K562 (cell line): ENCODE results near the gene NRTN. TPM values are rescaled to one million over a fixed set of nuclear protein-coding genes. Genes with fewer than 3 reads are reported as not detected.
A peak's percentile ranks its signal among the peaks of the same experiment; 100 is the strongest.

Experiments
- BRCA1 ChIP-seq, 2 experiments: fragments of 450-650 bp in 1 of 2; sonication (generic) in 1 of 2; formaldehyde crosslinking in 1 of 2; IDR thresholded peaks; 2 replicates each; pipeline versions ENCODE4 v1.5.0 to v1.6.1; 2017 to 2020; ENCODE audit warnings: mild to moderate bottlenecking in 1 of 2, missing genetic modification reagents in 1 of 2
- CEBPG ChIP-seq, 3 experiments: fragments of 200-800 bp in 1 of 3; sonication (Bioruptor generic) in 1 of 3; sonication (generic) in 1 of 3; formaldehyde crosslinking in 1 of 3; IDR thresholded peaks in 2 of 3; conservative IDR thresholded peaks in 1 of 3; 2 replicates each; pipeline versions ENCODE4 v1.6.1 to v1.8.0; 2016 to 2022; ENCODE audit warnings: missing compliant biosample characterization in 2 of 3, missing genetic modification characterization in 2 of 3, mild to moderate bottlenecking in 1 of 3, missing genetic modification reagents in 1 of 3
- CXXC5 ChIP-seq: fragments of 250-450 bp; sonication (Bioruptor Pico); IDR thresholded peaks from 2 replicates; pipeline ENCODE4 v1.8.0; 2022; ENCODE audit warnings: inconsistent platforms, mild to moderate bottlenecking, moderate library complexity
- ESRRA ChIP-seq: fragments of 450-650 bp; IDR thresholded peaks from 2 replicates; pipeline ENCODE4 v1.6.1; 2014; ENCODE audit warnings: low read depth, mild to moderate bottlenecking, moderate library complexity, borderline replicate concordance
- ESRRB ChIP-seq: fragments of 250-450 bp; sonication (Bioruptor Pico); IDR thresholded peaks from 2 replicates; pipeline ENCODE4 v1.5.0; 2020; ENCODE audit warnings: mild to moderate bottlenecking, moderate library complexity, borderline replicate concordance
- HIVEP1 ChIP-seq: fragments of 250-450 bp; sonication (Bioruptor Pico); IDR thresholded peaks from 2 replicates; pipeline ENCODE4 v1.4.0; 2020; ENCODE audit warnings: mild to moderate bottlenecking
- MCM2 ChIP-seq: fragments of 450-650 bp; IDR thresholded peaks from 2 replicates; pipeline ENCODE4 v1.6.1; 2017; ENCODE audit warnings: low read depth, mild to moderate bottlenecking
- MNT ChIP-seq, 2 experiments: fragments of 450-650 bp; conservative IDR thresholded peaks; 2 replicates each; pipeline ENCODE4 v1.6.1; 2017; ENCODE audit warnings: mild to moderate bottlenecking in 2 of 2, moderate library complexity in 2 of 2
- MYBL2 ChIP-seq, 2 experiments: fragments of 450-650 bp in 1 of 2; sonication (generic) in 1 of 2; formaldehyde crosslinking in 1 of 2; IDR thresholded peaks; 2 replicates each; pipeline versions ENCODE4 v1.6.1 to v1.8.1; 2017 to 2022; ENCODE audit warnings: borderline replicate concordance in 1 of 2, inconsistent platforms in 1 of 2, low read depth in 1 of 2, mild to moderate bottlenecking in 1 of 2, missing genetic modification reagents in 1 of 2, moderate library complexity in 1 of 2
- RBM14 ChIP-seq: fragments of 200-400 bp; formaldehyde crosslinking; IDR thresholded peaks from 2 replicates; pipeline ENCODE4 v1.6.1; 2018; ENCODE audit warnings: low read depth, mild to moderate bottlenecking, low read length, moderate library complexity, borderline replicate concordance; ENCODE audit not compliant: insufficient read depth
- RUNX1 ChIP-seq: sonication (generic); IDR thresholded peaks from 2 replicates; pipeline ENCODE4 v1.6.1; 2016; ENCODE audit warnings: antibody characterized with exemption, low read depth
- SAP30 ChIP-seq: fragments of 200-600 bp; sonication (generic); IDR thresholded peaks from 2 replicates; pipeline ENCODE4 v1.6.1; 2012; ENCODE audit warnings: borderline replicate concordance, low read depth, mild to moderate bottlenecking, moderate library complexity, low read length, control low read depth, inconsistent platforms; ENCODE audit not compliant: insufficient read depth, poor library complexity, severe bottlenecking
- SRSF7 ChIP-seq: fragments of 200-400 bp; formaldehyde crosslinking; optimal IDR thresholded peaks from 2 replicates; pipeline ENCODE3; 2017; ENCODE audit warnings: mild to moderate bottlenecking, low read depth, low read length
- SRSF9 ChIP-seq: fragments of 200-400 bp; formaldehyde crosslinking; IDR thresholded peaks from 2 replicates; pipeline ENCODE4 v1.6.1; 2017; ENCODE audit warnings: low read depth, low read length, borderline replicate concordance
- STAT6 ChIP-seq: sonication (generic); formaldehyde crosslinking; IDR thresholded peaks from 2 replicates; pipeline ENCODE4 v1.8.1; 2023; ENCODE audit warnings: mild to moderate bottlenecking, missing genetic modification reagents
- TAF7 ChIP-seq: fragments of 450-650 bp; IDR thresholded peaks from 2 replicates; pipeline ENCODE4 v1.6.1; 2016; ENCODE audit warnings: missing genetic modification characterization, missing compliant biosample characterization
- TSC22D4 ChIP-seq: fragments of 450-650 bp; IDR thresholded peaks from 2 replicates; pipeline ENCODE4 v1.6.1; 2016; ENCODE audit warnings: missing genetic modification characterization, missing biosample characterization, control low read depth
- ZNF707 ChIP-seq: fragments of 250-450 bp; sonication (Bioruptor Pico); conservative IDR thresholded peaks from 2 replicates; pipeline ENCODE4 v1.8.0; 2022; ENCODE audit warnings: inconsistent platforms, mild to moderate bottlenecking, moderate library complexity
- polyA plus RNA-seq, 8 experiments: library from polyadenylated mRNA; depleted of rRNA in 4 of 8; stranded (reverse) in 5 of 8; unstranded in 3 of 8; fragments of >200 nt; fragmentation: Nextera tagmentation in 2 of 8; fragmentation: Illumina TruSeq in 1 of 8; extraction: Ambion mirVana in 2 of 8; extraction: Trizol in 1 of 8; gene quantifications; 2 replicates each; pipeline versions ENCODE4 v1.2.1 to v1.2.3, GENCODE V29; 2011 to 2014; ENCODE audit warnings: inconsistent platforms in 1 of 8, missing spikeins in 1 of 8
- total RNA-seq, 7 experiments: library from RNA; depleted of rRNA in 6 of 7; stranded (reverse); fragments of >200 nt in 6 of 7; fragmentation: Illumina TruSeq in 2 of 7; extraction: Trizol in 2 of 7; gene quantifications; 2 replicates each; pipeline versions ENCODE4 v1.2.1 to v1.2.3, GENCODE V29; 2011 to 2021; ENCODE audit warnings: low replicate concordance in 1 of 7
- TF ChIP-seq, protein P1 (sequence below): fragments of 250-450 bp; sonication (Bioruptor Pico); IDR thresholded peaks from 2 replicates; pipeline ENCODE4 v1.4.0; 2020; ENCODE audit warnings: mild to moderate bottlenecking, moderate library complexity

The NRTN gene
- total and polyA plus RNA-seq, 9 of the 15 experiments (the other 6 are each of a cell fraction or from before 2014, with no cell fraction given): 0.62 to 8.1 (median 1.6) TPM; not detected in 2

GRCh38 chr19:5790559-5791520 lies 14.0 kb upstream of the NRTN start, which contains the start of gene DUS3L (continued):
- peak; percentile 95; the same call in 1 of the 2 replicates for TF ChIP-seq STAT6 (CRISPR knock-in tag)
- peak; percentile 64; the same call in 1 of the 2 replicates for TF ChIP-seq CEBPG (CRISPR knock-in tag; IDR thresholded peaks at IDR 0.05)
- peak; percentile 8 to 38; a peak in 1 of 4 replicates for TF ChIP-seq CEBPG (tag; conservative IDR thresholded peaks at IDR 0.05 in 1 of 2, IDR thresholded peaks at IDR 0.05 in 1 of 2)
- no peak for TF ChIP-seq RBM14
- TF ChIP-seq BRCA1 (IDR thresholded peaks at IDR 0.05): no peak
- TF ChIP-seq BRCA1 (CRISPR knock-in tag; IDR thresholded peaks at IDR 0.05): no peak
- TF ChIP-seq SRSF9: no peak
- TF ChIP-seq SRSF7: no peak
- no peak for TF ChIP-seq RUNX1
- peak; percentile 99 to 100 for TF ChIP-seq MNT (conservative IDR thresholded peaks at IDR 0.05)
- no peak for TF ChIP-seq MCM2
- no peak for TF ChIP-seq TSC22D4
- TF ChIP-seq TAF7 (tag): peak; percentile 80
- TF ChIP-seq CXXC5 (CRISPR knock-in tag): peak; percentile 75
- no peak for TF ChIP-seq ESRRB (CRISPR knock-in tag)
- TF ChIP-seq, protein P1, sequence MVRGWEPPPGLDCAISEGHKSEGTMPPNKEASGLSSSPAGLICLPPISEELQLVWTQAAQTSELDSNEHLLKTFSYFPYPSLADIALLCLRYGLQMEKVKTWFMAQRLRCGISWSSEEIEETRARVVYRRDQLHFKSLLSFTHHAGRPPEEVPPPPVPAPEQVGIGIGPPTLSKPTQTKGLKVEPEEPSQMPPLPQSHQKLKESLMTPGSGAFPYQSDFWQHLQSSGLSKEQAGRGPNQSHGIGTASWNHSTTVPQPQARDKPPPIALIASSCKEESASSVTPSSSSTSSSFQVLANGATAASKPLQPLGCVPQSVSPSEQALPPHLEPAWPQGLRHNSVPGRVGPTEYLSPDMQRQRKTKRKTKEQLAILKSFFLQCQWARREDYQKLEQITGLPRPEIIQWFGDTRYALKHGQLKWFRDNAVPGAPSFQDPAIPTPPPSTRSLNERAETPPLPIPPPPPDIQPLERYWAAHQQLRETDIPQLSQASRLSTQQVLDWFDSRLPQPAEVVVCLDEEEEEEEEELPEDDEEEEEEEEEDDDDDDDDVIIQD (CRISPR knock-in tag): no peak
- no peak for TF ChIP-seq ZNF707 (CRISPR knock-in tag)
- TF ChIP-seq ESRRA: peak; percentile 59
- TF ChIP-seq HIVEP1: no peak
- TF ChIP-seq SAP30: peak; percentile 99
- peak; percentile 94 for TF ChIP-seq MYBL2 (IDR thresholded peaks at IDR 0.05; ENCODE audit: low read depth)
- TF ChIP-seq MYBL2 (CRISPR knock-in tag; IDR thresholded peaks at IDR 0.05; ENCODE audit: borderline replicate concordance): no peak
